HG03025 (cell line): Measurements from ENCODE around the gene KASH5.

ENCODE experiments used
- ATAC-seq: cut with Tn5 transposase; IDR thresholded peaks from one replicate; pipeline ENCODE4 v1.9.1; 2021; ENCODE audit warnings: mild to moderate bottlenecking, moderate library complexity; ENCODE audit not compliant: unreplicated experiment, low FRiP score

KASH5 gene

DNA sequence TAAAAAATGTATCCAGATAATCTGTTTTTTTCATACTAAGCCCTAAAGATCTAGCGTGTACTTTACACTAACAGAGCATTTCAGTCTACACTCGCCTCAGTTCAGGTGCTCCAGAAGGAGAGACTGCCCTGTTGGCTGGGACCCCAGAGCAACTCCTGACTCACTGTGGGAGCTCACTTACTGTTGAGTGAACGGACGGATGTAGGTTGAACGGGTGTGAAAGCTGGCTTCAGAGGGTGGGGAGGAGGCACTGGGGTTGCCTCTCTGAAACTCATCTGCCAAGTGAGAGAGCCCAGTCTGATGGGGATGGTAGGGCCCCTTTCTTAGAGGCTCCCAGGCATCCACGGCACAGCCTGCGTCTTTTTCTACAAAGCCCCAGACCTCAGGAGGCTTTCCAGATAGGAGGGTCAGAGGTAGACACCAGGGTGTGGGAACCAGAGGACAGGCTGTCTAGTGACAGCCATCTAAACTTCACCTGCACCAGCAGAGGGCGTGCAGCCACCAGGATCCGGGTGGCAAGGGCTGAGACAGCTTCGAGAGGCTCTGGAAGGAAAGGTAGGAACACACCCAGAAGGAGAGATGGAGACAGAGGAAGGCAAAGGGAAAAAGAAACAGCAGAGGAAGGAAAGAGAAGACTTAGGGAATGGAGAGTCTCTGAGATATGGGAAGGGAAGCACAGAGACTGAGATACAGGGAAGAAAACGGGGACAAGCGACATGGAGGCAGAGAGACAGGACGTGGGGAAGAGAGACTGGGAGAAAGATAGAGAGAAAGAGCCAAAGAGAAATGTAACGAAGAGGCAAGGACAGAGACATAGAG lies 3.7 kb downstream of the KASH5 start:
- ATAC-seq = no peak

DNA sequence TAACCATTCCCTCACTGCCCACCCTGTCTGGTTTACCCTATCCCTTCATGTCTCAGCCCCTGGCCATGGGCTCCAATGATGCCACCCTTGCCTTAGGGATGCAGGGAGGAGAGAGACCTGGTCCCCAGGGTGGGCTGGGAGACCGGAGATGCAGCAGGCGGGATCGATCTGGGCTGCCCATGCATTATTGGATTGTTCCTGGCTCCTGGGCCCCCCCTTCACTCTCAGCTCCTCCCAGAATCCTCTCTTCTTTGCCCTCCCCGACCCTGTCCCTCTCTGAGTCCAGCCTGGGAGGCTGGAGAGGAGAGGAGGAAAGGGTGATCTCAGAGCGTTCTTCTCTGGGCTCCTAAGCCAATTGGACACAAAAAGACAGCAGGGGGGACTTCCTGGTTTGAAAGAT lies 5.8 kb downstream of the KASH5 start:
- ATAC-seq = no peak

GRCh38 chr19:49395581-49396407 lies 7.7 kb downstream of the KASH5 start:
- ATAC-seq = no peak

GRCh38 chr19:49396738-49397505 lies 8.9 kb downstream of the KASH5 start:
- no peak for ATAC-seq

GRCh38 chr19:49398001-49398615 lies 10.1 kb downstream of the KASH5 start:
- no peak for ATAC-seq

DNA sequence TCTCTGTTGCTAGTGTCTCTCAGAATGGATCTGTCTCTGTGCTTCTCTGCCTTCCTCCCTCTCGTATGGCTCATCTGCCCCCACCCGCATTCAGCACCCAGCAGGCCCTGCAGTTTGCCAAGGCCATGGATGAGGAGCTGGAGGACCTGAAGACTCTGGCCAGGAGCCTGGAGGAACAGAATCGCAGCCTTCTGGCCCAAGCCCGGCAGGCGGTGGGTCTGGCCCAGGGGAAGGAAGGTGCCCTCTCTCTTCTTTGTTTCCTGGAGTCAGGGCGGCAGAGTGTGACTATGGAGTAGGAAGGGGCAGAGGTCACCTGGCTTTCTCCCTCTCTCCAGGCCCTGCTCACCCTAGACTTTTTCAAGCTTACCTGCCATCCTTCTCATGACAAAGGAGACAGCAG lies 10.9 kb downstream of the KASH5 start:
- no peak for ATAC-seq

- no peak for ATAC-seq
Measured at GRCh38 chr19:49400029-49400428, 12.0 kb downstream of the KASH5 start.

DNA sequence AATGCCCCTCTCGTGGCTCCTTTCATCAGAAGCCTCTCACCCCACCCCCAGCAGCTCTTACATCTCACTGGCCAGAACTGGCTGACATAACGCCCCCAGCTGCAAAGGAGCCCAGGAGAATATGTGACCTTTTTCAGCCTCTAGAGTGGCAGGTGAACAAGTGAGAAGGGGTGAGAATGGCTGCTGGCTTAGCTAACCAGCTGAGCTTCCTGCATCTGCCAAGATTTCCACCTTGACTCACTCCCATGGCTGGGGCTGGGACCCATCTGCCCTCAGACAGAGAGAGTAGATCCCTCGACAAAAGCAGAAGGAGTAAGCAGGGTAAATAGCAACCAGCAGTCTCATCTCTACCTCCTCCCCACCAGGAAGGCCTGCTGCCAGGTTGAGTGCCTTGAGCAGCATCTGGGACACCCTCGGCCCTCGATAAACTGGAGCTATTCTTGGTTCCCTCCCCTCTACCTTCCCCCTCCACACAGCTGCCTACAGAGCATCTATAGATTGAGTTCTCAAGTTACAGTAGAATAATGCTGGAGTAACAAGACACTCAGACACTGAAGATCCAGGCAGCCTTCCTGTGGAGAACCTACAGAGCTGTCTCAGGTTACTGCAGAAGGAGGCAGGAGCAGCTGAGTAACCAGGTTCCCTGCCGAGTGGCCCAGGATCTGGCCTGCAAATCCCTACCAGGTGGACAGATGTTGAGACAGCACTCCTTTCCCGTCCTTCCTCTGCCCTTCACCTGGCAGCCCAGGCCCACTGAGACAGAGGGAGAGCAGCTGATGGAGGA lies 15.5 kb downstream of the KASH5 start:
- ATAC-seq = no peak

DNA sequence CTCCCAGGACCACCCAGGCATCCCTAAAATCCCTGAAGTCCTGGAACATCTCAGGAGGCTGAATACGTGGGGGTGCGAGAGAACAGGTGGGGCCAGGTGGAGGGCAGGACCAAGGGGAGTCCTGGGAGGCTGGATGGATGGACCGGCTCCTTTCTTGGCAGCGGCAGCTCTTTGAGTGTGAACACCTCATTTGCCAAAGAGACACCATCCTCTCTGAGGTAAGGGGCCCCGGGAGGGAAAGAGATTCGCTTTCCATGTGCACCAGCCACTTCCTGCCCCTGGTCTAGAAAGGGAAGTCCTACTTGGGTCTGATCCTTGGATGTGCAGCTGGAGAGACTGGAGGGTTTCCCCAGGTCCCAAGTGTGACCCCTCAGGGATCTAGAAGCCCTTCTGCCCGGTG lies 19.0 kb downstream of the KASH5 start:
- no peak for ATAC-seq

GRCh38 chr19:49407482-49408015 lies 19.5 kb downstream of the KASH5 start:
- no peak for ATAC-seq

DNA sequence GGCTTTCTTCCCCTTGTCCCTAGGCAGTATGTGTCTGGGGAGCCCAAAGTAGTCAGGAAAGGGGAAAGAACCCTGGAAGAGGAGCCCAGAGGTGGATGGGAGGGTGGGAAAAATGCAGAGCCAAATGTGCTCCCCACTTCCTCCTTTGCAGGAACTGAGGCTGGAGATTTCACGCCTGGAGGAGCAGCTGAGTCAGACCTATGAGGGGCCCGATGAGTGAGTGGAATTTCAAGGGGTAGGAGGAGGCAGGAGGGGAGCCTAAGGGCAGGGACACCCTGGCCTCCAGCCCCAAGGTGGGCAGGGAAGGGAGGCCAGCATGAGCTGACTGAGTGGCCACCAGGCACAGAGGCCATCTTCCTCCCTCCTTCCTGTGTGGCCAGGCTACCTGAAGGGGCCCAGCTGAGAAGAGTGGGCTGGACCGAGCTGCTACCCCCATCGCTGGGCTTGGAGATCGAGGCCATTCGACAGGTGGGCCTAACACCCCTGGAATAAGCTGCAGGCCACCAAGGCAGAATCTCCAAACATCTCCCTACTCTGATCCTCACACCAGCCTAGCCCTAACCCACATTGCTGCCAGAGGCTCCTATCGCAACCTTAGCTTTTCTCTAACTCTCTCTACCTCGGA lies 20.9 kb downstream of the KASH5 start:
- ATAC-seq = no peak

- ATAC-seq = no peak
Measured at GRCh38 chr19:49409441-49410029, 21.5 kb downstream of the KASH5 start.

GRCh38 chr19:49411681-49412326 lies 23.8 kb downstream of the KASH5 start:
- ATAC-seq = no peak

DNA sequence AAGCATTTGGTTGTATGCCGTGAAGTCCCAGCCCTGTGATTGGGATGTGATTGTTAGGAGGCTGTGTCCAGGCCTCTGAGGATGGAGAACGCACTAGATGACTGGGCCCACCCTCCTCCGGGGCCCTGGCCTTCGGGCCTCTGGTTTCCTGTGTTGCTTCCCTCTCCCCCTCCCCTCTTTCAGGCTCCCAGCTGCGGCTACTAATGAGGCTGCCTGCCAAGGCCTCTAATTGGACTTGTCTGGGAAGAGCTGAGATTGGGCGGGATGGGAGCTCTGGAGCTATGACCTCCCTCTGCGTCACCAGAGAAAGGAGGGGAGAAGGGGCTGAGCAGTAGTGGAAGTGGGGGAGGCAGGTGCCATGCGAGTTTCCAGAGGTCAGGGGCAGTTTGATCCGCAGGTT lies 25.3 kb downstream of the KASH5 start:
- no peak for ATAC-seq

DNA sequence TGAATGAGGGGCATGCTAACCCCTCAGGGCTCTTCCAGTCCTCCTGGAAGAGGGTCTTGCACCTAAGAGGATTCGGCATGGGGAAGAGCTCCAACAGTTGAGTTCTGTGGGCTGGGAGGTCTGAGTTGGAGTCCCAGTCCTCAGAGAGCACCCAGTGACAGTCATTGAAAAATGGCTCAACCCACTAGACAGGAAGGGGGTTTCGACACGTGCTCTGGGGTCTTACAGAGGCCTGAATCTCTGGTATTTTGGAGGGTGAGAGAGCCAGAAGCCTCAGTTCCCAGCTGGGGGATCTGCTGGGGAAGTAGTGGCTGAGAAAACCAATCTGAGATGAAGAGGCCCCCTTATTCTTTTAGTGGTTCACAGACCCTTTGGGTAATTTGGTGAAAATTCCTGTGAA lies 26.2 kb downstream of the KASH5 start:
- ATAC-seq = no peak

- no peak for ATAC-seq
Measured at GRCh38 chr19:49415102-49415809, 27.2 kb downstream of the KASH5 start.

GRCh38 chr19:49415810-49416200 lies 27.8 kb downstream of the KASH5 start:
- no peak for ATAC-seq

GRCh38 chr19:49417088-49417487 lies 29.0 kb downstream of the KASH5 start:
- no peak for ATAC-seq
